Astrocyte (in vitro differentiated cells and primary cell): ENCODE data around the gene SRSF2.

Source experiments
- CTCF ChIP-seq: IDR thresholded peaks from 2 replicates; pipeline ENCODE4 v1.5.1; 2011; ENCODE audit warnings: low read depth, mild to moderate bottlenecking, inconsistent platforms, low read length, moderate library complexity; ENCODE audit not compliant: insufficient read depth
- EZH2 ChIP-seq: IDR thresholded peaks from 2 replicates; pipeline ENCODE4 v1.6.1; 2012; ENCODE audit warnings: mild to moderate bottlenecking, low read length, inconsistent platforms; ENCODE audit not compliant: insufficient read depth

GRCh38 chr17:76783146-76783545 is 46.0 kb upstream of the SRSF2 start:
- TF ChIP-seq CTCF (no peak), EZH2 (no peak)
